Kidney epithelial cell (primary cell): ENCODE data around the gene MRPS34. TPM values are rescaled to one million over a fixed set of nuclear protein-coding genes. Genes with fewer than 3 reads are reported as not detected.
A peak's percentile ranks its signal among the peaks of the same experiment; 100 is the strongest.

Experiments used
- DNase-seq: peaks from one replicate; pipeline ENCODE4 v3.0.0-alpha.2; 2010; ENCODE audit warnings: low read depth
- H3K27me3 ChIP-seq: 2 replicates; pipeline ENCODE4 v1.6.0; 2011; ENCODE audit warnings: low read length; ENCODE audit not compliant: control insufficient read depth, insufficient read depth
- H3K36me3 ChIP-seq: 2 replicates; pipeline ENCODE4 v1.5.1; 2011; ENCODE audit warnings: low read length; ENCODE audit not compliant: control insufficient read depth, insufficient read depth
- H3K4me3 ChIP-seq: 2 replicates; pipeline ENCODE4 v1.5.1; 2011; ENCODE audit warnings: low read depth, mild to moderate bottlenecking, control low read depth, low read length
- CTCF ChIP-seq: IDR thresholded peaks from 2 replicates; pipeline ENCODE4 v1.5.1; 2011; ENCODE audit warnings: mild to moderate bottlenecking, moderate library complexity, low read length, control low read depth, inconsistent platforms; ENCODE audit not compliant: insufficient read depth, poor library complexity, severe bottlenecking
- total RNA-seq: library from RNA; depleted of rRNA; stranded (reverse); fragments of >200 nt; gene quantifications from 2 replicates; pipeline ENCODE4 v1.2.3, GENCODE V29; 2015

MRPS34 gene
- total RNA-seq, 1 donor from 2014 or later: 108 TPM

GRCh38 chr16:1729026-1729425, 43.9 kb downstream of the MRPS34 start:
- H3K27me3 ChIP-seq: no peaks in the 10 kb centered on the region
- no peak overlapping the region for H3K4me3 ChIP-seq
- H3K36me3 ChIP-seq: peaks cover 2% of the 10 kb centered on the region
- DNase-seq: no peak
- no peak for TF ChIP-seq CTCF

- no peak for TF ChIP-seq CTCF
- Histone ChIP-seq H3K4me3 (no peak overlapping the region), H3K36me3 (no peaks in the 10 kb centered on the region), H3K27me3 (no peaks in the 10 kb centered on the region)
- DNase-seq: no peak
Observed at GRCh38 chr16:1727651-1728624, 45.0 kb downstream of the MRPS34 start.

GRCh38 chr16:1726661-1727502, 46.1 kb downstream of the MRPS34 start:
- H3K4me3 ChIP-seq: no peak overlapping the region
- no peak for TF ChIP-seq CTCF
- no peaks in the 10 kb centered on the region for H3K27me3 ChIP-seq
- DNase-seq: no peak
- H3K36me3 ChIP-seq: no peaks in the 10 kb centered on the region

- Histone ChIP-seq H3K27me3 (no peaks in the 10 kb centered on the region), H3K36me3 (no peaks in the 10 kb centered on the region), H3K4me3 (no peak overlapping the region)
- DNase-seq: no peak
- TF ChIP-seq CTCF: no peak
Observed at GRCh38 chr16:1724491-1724890, 48.4 kb downstream of the MRPS34 start.

- H3K36me3 ChIP-seq: no peaks in the 10 kb centered on the region
- H3K4me3 ChIP-seq: no peak overlapping the region
- H3K27me3 ChIP-seq: no peaks in the 10 kb centered on the region
- DNase-seq: no peak
- peak; percentile 80 for TF ChIP-seq CTCF
Observed at GRCh38 chr16:1723450-1724147, 49.3 kb downstream of the MRPS34 start.

Other genes starting within 250 kb of the MRPS34 start
- 1.2 and 4.0 TPM in 2 replicates for gene TMEM204, start 239.5 kb downstream of the MRPS34 start, total RNA-seq
- 15.5 and 18.1 TPM in 2 replicates for gene IFT140, start 161.1 kb downstream of the MRPS34 start, total RNA-seq
- 10.7 and 19.3 TPM in 2 replicates for gene CRAMP1, start 160.8 kb downstream of the MRPS34 start, total RNA-seq
- 108 and 109 TPM in 2 replicates for gene JPT2, start 94.9 kb downstream of the MRPS34 start, total RNA-seq
- 32.6 and 46.9 TPM in 2 replicates for gene MAPK8IP3, start 66.9 kb downstream of the MRPS34 start, total RNA-seq
- gene NME3, start 1.6 kb downstream of the MRPS34 start, total RNA-seq: 44.9 and 45.3 TPM in 2 replicates
- gene EME2, start 324 bp downstream of the MRPS34 start, total RNA-seq: 6.8 and 13.6 TPM in 2 replicates
- gene SPSB3, start 9.4 kb upstream of the MRPS34 start, total RNA-seq: 60.6 and 78.2 TPM in 2 replicates
- gene NUBP2, start 9.8 kb upstream of the MRPS34 start, total RNA-seq: 145 and 187 TPM in 2 replicates
- gene IGFALS, start 20.6 kb upstream of the MRPS34 start, total RNA-seq: 0.48 TPM in 1 of 2 replicates, not detected in the other
- gene HAGH, start 53.7 kb upstream of the MRPS34 start, total RNA-seq: 62.8 and 98.4 TPM in 2 replicates
- 59.7 and 77.3 TPM in 2 replicates for gene FAHD1, start 54.1 kb upstream of the MRPS34 start, total RNA-seq
- gene MEIOB, start 99.0 kb upstream of the MRPS34 start, total RNA-seq: 5.0 and 6.2 TPM in 2 replicates
- 0.89 and 0.92 TPM in 2 replicates for gene HS3ST6, start 145.3 kb upstream of the MRPS34 start, total RNA-seq
- 11.7 and 12.0 TPM in 2 replicates for gene MSRB1, start 170.1 kb upstream of the MRPS34 start, total RNA-seq
- not detected in 2 replicates for gene RPL3L, start 181.6 kb upstream of the MRPS34 start, total RNA-seq
- 280 and 289 TPM in 2 replicates for gene NDUFB10, start 186.4 kb upstream of the MRPS34 start, total RNA-seq
- gene RPS2, start 191.7 kb upstream of the MRPS34 start, total RNA-seq: 4,278 and 4,383 TPM in 2 replicates
- gene RNF151, start 193.7 kb upstream of the MRPS34 start, total RNA-seq: not detected in 2 replicates
- gene TBL3, start 198.9 kb upstream of the MRPS34 start, total RNA-seq: 53.5 and 70.3 TPM in 2 replicates
- 0.96 TPM in 1 of 2 replicates, not detected in the other for gene NOXO1, start 208.3 kb upstream of the MRPS34 start, total RNA-seq
- 30.2 and 32.7 TPM in 2 replicates for gene GFER, start 211.1 kb upstream of the MRPS34 start, total RNA-seq
- gene SYNGR3, start 216.8 kb upstream of the MRPS34 start, total RNA-seq: 11.3 and 20.1 TPM in 2 replicates
- gene ZNF598, start 236.7 kb upstream of the MRPS34 start, total RNA-seq: 48.1 and 57.7 TPM in 2 replicates
- gene NPW, start 246.7 kb upstream of the MRPS34 start, total RNA-seq: not detected in 2 replicates